T-helper 17 cell (primary cell): ENCODE measurements around the gene TBX6. TPM values are rescaled to one million over a fixed set of nuclear protein-coding genes. Genes with fewer than 3 reads are reported as not detected.
A peak's percentile ranks its signal among the peaks of the same experiment; 100 is the strongest.
"Not testable (repeated sequence)": the region's sequence is repeated elsewhere in the genome, so short reads cannot be mapped to it uniquely, and the experiment has no call there.

ENCODE experiments used
- ATAC-seq: fragments of 150-1000 bp; cut with Tn5 transposase; 2 replicates; pipeline ENCODE4 v1.10.0; 2021; ENCODE audit warnings: mild to moderate bottlenecking, moderate library complexity
- DNase-seq, 3 donors: peaks; one replicate each; pipeline versions ENCODE4 v3.0.0 to v3.0.0-alpha.2; 2020 to 2021
- H3K9me3 ChIP-seq: one replicate; pipeline ENCODE4 v1.7.0; 2013; ENCODE audit warnings: low read length, mild to moderate bottlenecking; ENCODE audit not compliant: control insufficient read depth, poor library complexity, severe bottlenecking
- H3K27ac Mint-ChIP-seq: one replicate; pipeline ENCODE4 v1.8.0; 2022; ENCODE audit warnings: mild to moderate bottlenecking, moderate library complexity, mixed read lengths
- H3K27me3 Mint-ChIP-seq: one replicate; pipeline ENCODE4 v1.8.0; 2022; ENCODE audit warnings: mixed read lengths
- H3K36me3 Mint-ChIP-seq: one replicate; pipeline ENCODE4 v1.8.0; 2022; ENCODE audit warnings: low read depth, mixed read lengths
- H3K4me1 Mint-ChIP-seq: one replicate; pipeline ENCODE4 v1.8.0; 2022; ENCODE audit warnings: mild to moderate bottlenecking, mixed read lengths
- H3K4me3 Mint-ChIP-seq: one replicate; pipeline ENCODE4 v1.8.0; 2022; ENCODE audit warnings: mild to moderate bottlenecking, moderate library complexity, mixed read lengths
- total RNA-seq, 4 donors: library from RNA in 2 of 4; stranded (reverse) in 2 of 4; gene quantifications; one replicate each; pipeline ENCODE4 v1.2.3 and lab custom pipeline; 2022 to 2026

Gene TBX6
- under 1 TPM; 0.65 to 0.94 TPM for total RNA-seq
- 0.35 to 0.38 reads per million in 2 donors for total RNA-seq (lab: John Stamatoyannopoulos, UW)

- no peaks in the 10 kb centered on the region for H3K9me3 ChIP-seq
- peak; percentile 86 for ATAC-seq
- peak within 1 kb of the TSS; percentile 90 for H3K4me3 Mint-ChIP-seq
- no peaks in the 10 kb centered on the region for H3K27me3 Mint-ChIP-seq
- H3K4me1 Mint-ChIP-seq: peaks cover 32% of the 10 kb centered on the region
- peak within 1 kb of the TSS; percentile 92 for H3K27ac Mint-ChIP-seq
- peaks cover 4% of the 10 kb centered on the region for H3K36me3 Mint-ChIP-seq
- peak; percentile 88 to 94 (median 93) for DNase-seq
Measured at GRCh38 chr16:30091474-30092372, at the start of gene TBX6. Gene TBX6 (minus strand): TSS chr16:30091924. CDS start chr16:30091193, 731 bp downstream.

- peak overlapping the region; percentile 1 for H3K4me3 Mint-ChIP-seq
- no peak for DNase-seq
- peak; percentile 27 for ATAC-seq
Measured at GRCh38 chr16:30139583-30140481, 48.1 kb upstream of the TBX6 start.

GRCh38 chr16:30137897-30138296, 46.2 kb upstream of the TBX6 start:
- H3K36me3 Mint-ChIP-seq: no peaks in the 10 kb centered on the region
- DNase-seq: no peak
- H3K27me3 Mint-ChIP-seq: no peaks in the 10 kb centered on the region
- no peak for ATAC-seq
- no peak overlapping the region for H3K4me3 Mint-ChIP-seq
- no peak overlapping the region for H3K27ac Mint-ChIP-seq
- no peaks in the 10 kb centered on the region for H3K9me3 ChIP-seq
- H3K4me1 Mint-ChIP-seq: peaks cover 11% of the 10 kb centered on the region

More at GRCh38 chr16:30139583-30140481, 48.1 kb upstream of the TBX6 start:
- Mint-ChIP-seq H3K4me1 (peaks cover 14% of the 10 kb centered on the region), H3K27me3 (no peaks in the 10 kb centered on the region), H3K27ac (peak overlapping the region; percentile 89), H3K36me3 (no peaks in the 10 kb centered on the region)
- no peaks in the 10 kb centered on the region for H3K9me3 ChIP-seq

GRCh38 chr16:30136971-30137605, 45.4 kb upstream of the TBX6 start:
- no peak for ATAC-seq
- peaks cover 11% of the 10 kb centered on the region for H3K4me1 Mint-ChIP-seq
- peak overlapping the region; percentile 53 for H3K27ac Mint-ChIP-seq
- H3K36me3 Mint-ChIP-seq: no peaks in the 10 kb centered on the region
- no peak for DNase-seq
- no peaks in the 10 kb centered on the region for H3K9me3 ChIP-seq
- H3K4me3 Mint-ChIP-seq: no peak overlapping the region
- H3K27me3 Mint-ChIP-seq: no peaks in the 10 kb centered on the region

- H3K27ac Mint-ChIP-seq: no peak overlapping the region
- H3K4me3 Mint-ChIP-seq: no peak overlapping the region
- H3K27me3 Mint-ChIP-seq: no peaks in the 10 kb centered on the region
- DNase-seq (no peak), ATAC-seq (no peak)
- H3K4me1 Mint-ChIP-seq: peaks cover 4% of the 10 kb centered on the region
- no peaks in the 10 kb centered on the region for H3K9me3 ChIP-seq
- no peaks in the 10 kb centered on the region for H3K36me3 Mint-ChIP-seq
Measured at GRCh38 chr16:30132591-30132990, 40.9 kb upstream of the TBX6 start.

GRCh38 chr16:30131869-30132475, 40.2 kb upstream of the TBX6 start:
- no peak overlapping the region for H3K4me3 Mint-ChIP-seq
- ATAC-seq (no peak), DNase-seq (no peak)
- no peaks in the 10 kb centered on the region for H3K9me3 ChIP-seq
- H3K27ac Mint-ChIP-seq: no peak overlapping the region
- no peaks in the 10 kb centered on the region for H3K27me3 Mint-ChIP-seq
- no peaks in the 10 kb centered on the region for H3K36me3 Mint-ChIP-seq
- peaks cover 2% of the 10 kb centered on the region for H3K4me1 Mint-ChIP-seq

GRCh38 chr16:30127993-30128392, 36.3 kb upstream of the TBX6 start:
- no peaks in the 10 kb centered on the region for H3K9me3 ChIP-seq
- Mint-ChIP-seq H3K4me1 (no peaks in the 10 kb centered on the region), H3K27ac (peak overlapping the region; percentile 43), H3K36me3 (no peaks in the 10 kb centered on the region), H3K27me3 (no peaks in the 10 kb centered on the region), H3K4me3 (no peak overlapping the region)
- ATAC-seq (no peak), DNase-seq (no peak)

- H3K4me3 Mint-ChIP-seq, DNase-seq, H3K27ac Mint-ChIP-seq, H3K36me3 Mint-ChIP-seq, ATAC-seq, H3K4me1 Mint-ChIP-seq, H3K27me3 Mint-ChIP-seq, H3K9me3 ChIP-seq: not testable (repeated sequence)
Measured at GRCh38 chr16:30125690-30126089, 34.0 kb upstream of the TBX6 start.

- H3K4me3 Mint-ChIP-seq: no peak overlapping the region
- no peak for DNase-seq
- no peaks in the 10 kb centered on the region for H3K36me3 Mint-ChIP-seq
Measured at GRCh38 chr16:30124985-30125379, 33.3 kb upstream of the TBX6 start.

GRCh38 chr16:30122604-30123160, 31.0 kb upstream of the TBX6 start:
- no peaks in the 10 kb centered on the region for H3K9me3 ChIP-seq
- Mint-ChIP-seq H3K27ac (peak overlapping the region; percentile 90), H3K4me1 (peaks cover 15% of the 10 kb centered on the region), H3K27me3 (no peaks in the 10 kb centered on the region), H3K36me3 (no peaks in the 10 kb centered on the region), H3K4me3 (peak overlapping the region; percentile 91)
- peak; percentile 21 for ATAC-seq
- peak in 2 of 3 donors; percentile 18 to 27 for DNase-seq

More at GRCh38 chr16:30124985-30125379, 33.3 kb upstream of the TBX6 start:
- Mint-ChIP-seq H3K4me1 (peaks cover 11% of the 10 kb centered on the region), H3K27ac (no peak overlapping the region), H3K27me3 (no peaks in the 10 kb centered on the region)
- no peak for ATAC-seq
- no peaks in the 10 kb centered on the region for H3K9me3 ChIP-seq

- no peaks in the 10 kb centered on the region for H3K27me3 Mint-ChIP-seq
- peak overlapping the region; percentile 90 for H3K27ac Mint-ChIP-seq
- H3K4me3 Mint-ChIP-seq: peak overlapping the region; percentile 91
- no peaks in the 10 kb centered on the region for H3K36me3 Mint-ChIP-seq
- DNase-seq: no peak
- no peaks in the 10 kb centered on the region for H3K9me3 ChIP-seq
- peaks cover 15% of the 10 kb centered on the region for H3K4me1 Mint-ChIP-seq
- ATAC-seq: no peak
Measured at GRCh38 chr16:30121741-30122571, 30.2 kb upstream of the TBX6 start.
